ENCODE measurements around the gene ANKS3. TPM values are rescaled to one million over a fixed set of nuclear protein-coding genes. Genes with fewer than 3 reads are reported as not detected.

ANKS3 gene
- total and polyA plus RNA-seq, 2 donors (not counting 1 experiment from before 2014, with no cell fraction given) = 26.5 to 31.9 TPM

GRCh38 chr16:4661661-4662060, 72.4 kb downstream of the ANKS3 start:
- no peak overlapping the region for H3K4me3 ChIP-seq (ENCODE audit: control extremely low read depth in 1 of 5, extremely low read depth in 1 of 5, insufficient read depth in 1 of 5, low read depth in 2 of 5, low read length in 4 of 5)
- CTCF ChIA-PET = no interaction called here
- DNase-seq (no peak), ATAC-seq (ENCODE audit: low read depth) (no peak)
- H3K27me3 ChIP-seq (replicated peaks in 1 of 4; ENCODE audit: control extremely low read depth in 1 of 4, control insufficient read depth in 3 of 4, insufficient read depth in 4 of 4, low read length in 3 of 4) = no peaks in the 10 kb centered on the region
- no peak overlapping the region for H3K4me2 ChIP-seq (replicated peaks; ENCODE audit: low read depth, low read length, poor library complexity, severe bottlenecking)
- no peaks in the 10 kb centered on the region for H3K27me3 Mint-ChIP-seq
- H3K4me1 Mint-ChIP-seq = peaks cover 23% of the 10 kb centered on the region
- H3K27ac Mint-ChIP-seq = no peak overlapping the region
- intact Hi-C loops (cut with micrococcal nuclease) = no loop called here
- peaks cover 13% of the 10 kb centered on the region for H3K79me2 ChIP-seq (ENCODE audit: control insufficient read depth, insufficient read depth, low read length)
- no peak overlapping the region for H2AFZ ChIP-seq (ENCODE audit: insufficient read depth, low read depth, low read length, poor library complexity, severe bottlenecking)
- H3K9ac ChIP-seq (ENCODE audit: low read length) = no peak overlapping the region
- peaks cover 17 to 36% of the 10 kb centered on the region in 2 donors for H3K4me1 ChIP-seq (ENCODE audit: control insufficient read depth in 2 of 2, insufficient read depth in 2 of 2, low read length in 2 of 2)
- peaks cover 14% of the 10 kb centered on the region for H4K20me1 ChIP-seq (ENCODE audit: control insufficient read depth, insufficient read depth, low read length, poor library complexity, severe bottlenecking)
- H3K27ac ChIP-seq (ENCODE audit: low read length in 2 of 2) = no peak overlapping the region
- H3K36me3 ChIP-seq (replicated peaks in 1 of 2; ENCODE audit: control extremely low read depth in 1 of 2, control insufficient read depth in 1 of 2, extremely low read depth in 1 of 2, insufficient read depth in 2 of 2, low read length in 1 of 2) = peaks cover 0 to 26% of the 10 kb centered on the region in 2 experiments
- POLR2A ChIA-PET = interaction anchor here (1.3 kb wide), 1 partner anchor 11 kb away, joined by 3 read pairs; no protein-coding TSS in a partner anchor
- H3K9me3 Mint-ChIP-seq (ENCODE audit: insufficient read depth) = no peaks in the 10 kb centered on the region
- 27% methylated on average over 11 of the region's 11 CpGs for WGBS (ENCODE audit: insufficient coverage)
- TF ChIP-seq EZH2 (IDR thresholded peaks at IDR 0.05; ENCODE audit: borderline replicate concordance, insufficient read depth, low read depth, low read length, poor library complexity, severe bottlenecking) (no peak), CTCF (IDR thresholded peaks at IDR 0.05) (no peak)
- no peak overlapping the region for H3K4me3 Mint-ChIP-seq
- no peaks in the 10 kb centered on the region for H3K9me3 ChIP-seq (ENCODE audit: control extremely low read depth in 1 of 3, control insufficient read depth in 2 of 3, insufficient read depth in 1 of 3, low read length in 2 of 3)

- H3K36me3 ChIP-seq (replicated peaks in 1 of 2; ENCODE audit: control extremely low read depth in 1 of 2, control insufficient read depth in 1 of 2, extremely low read depth in 1 of 2, insufficient read depth in 2 of 2, low read length in 1 of 2) = peaks cover 0 to 26% of the 10 kb centered on the region in 2 experiments
- Mint-ChIP-seq H3K4me3 (no peak overlapping the region), H3K4me1 (peaks cover 20% of the 10 kb centered on the region), H3K27me3 (no peaks in the 10 kb centered on the region), H3K9me3 (ENCODE audit: insufficient read depth) (no peaks in the 10 kb centered on the region), H3K27ac (no peak overlapping the region)
- intact Hi-C loops (cut with micrococcal nuclease) = no loop called here
- H4K20me1 ChIP-seq (ENCODE audit: control insufficient read depth, insufficient read depth, low read length, poor library complexity, severe bottlenecking) = peaks cover 22% of the 10 kb centered on the region
- no peak for DNase-seq
- ChIA-PET CTCF (interaction anchor here (0.6 kb wide), 1 partner anchor 187 kb away, joined by 3 read pairs; no protein-coding TSS in a partner anchor), POLR2A (interaction anchor here (1.3 kb wide), 1 partner anchor 9 kb away, joined by 3 read pairs; no protein-coding TSS in a partner anchor)
- no peak for ATAC-seq (ENCODE audit: low read depth)
- no peaks in the 10 kb centered on the region for H3K27me3 ChIP-seq (replicated peaks in 1 of 4; ENCODE audit: control extremely low read depth in 1 of 4, control insufficient read depth in 3 of 4, insufficient read depth in 4 of 4, low read length in 3 of 4)
- peaks cover 10% of the 10 kb centered on the region for H3K79me2 ChIP-seq (ENCODE audit: control insufficient read depth, insufficient read depth, low read length)
- H3K4me1 ChIP-seq (ENCODE audit: control insufficient read depth in 2 of 2, insufficient read depth in 2 of 2, low read length in 2 of 2) = peaks cover 17 to 35% of the 10 kb centered on the region in 2 donors
- no peak overlapping the region for H3K4me2 ChIP-seq (replicated peaks; ENCODE audit: low read depth, low read length, poor library complexity, severe bottlenecking)
- 35% methylated on average over 18 of the region's 18 CpGs for WGBS (ENCODE audit: insufficient coverage)
- no peak overlapping the region for H3K27ac ChIP-seq (ENCODE audit: low read length in 2 of 2)
- H3K9me3 ChIP-seq (ENCODE audit: control extremely low read depth in 1 of 3, control insufficient read depth in 2 of 3, insufficient read depth in 1 of 3, low read length in 2 of 3) = no peaks in the 10 kb centered on the region
- no peak for TF ChIP-seq EZH2 (IDR thresholded peaks at IDR 0.05; ENCODE audit: borderline replicate concordance, insufficient read depth, low read depth, low read length, poor library complexity, severe bottlenecking)
- TF ChIP-seq CTCF (IDR thresholded peaks at IDR 0.05) = no peak
- no peak overlapping the region for H3K9ac ChIP-seq (ENCODE audit: low read length)
- H3K4me3 ChIP-seq (ENCODE audit: control extremely low read depth in 1 of 5, extremely low read depth in 1 of 5, insufficient read depth in 1 of 5, low read depth in 2 of 5, low read length in 4 of 5) = no peak overlapping the region
- H2AFZ ChIP-seq (ENCODE audit: insufficient read depth, low read depth, low read length, poor library complexity, severe bottlenecking) = no peak overlapping the region
Observed at GRCh38 chr16:4660454-4661007, 73.5 kb downstream of the ANKS3 start.
